ENCODE data around the gene STAT5B. TPM values are rescaled to one million over a fixed set of nuclear protein-coding genes. Genes with fewer than 3 reads are reported as not detected.
A peak's percentile ranks its signal among the peaks of the same experiment; 100 is the strongest.

The STAT5B gene
- total RNA-seq, 1 donor from 2014 or later = 32.8 TPM

- peaks cover 24% of the 10 kb centered on the region for H3K4me1 Mint-ChIP-seq (ENCODE audit: low read depth)
- H3K36me3 Mint-ChIP-seq (ENCODE audit: low read depth) = peaks cover 17% of the 10 kb centered on the region
- DNase-seq (ENCODE audit: low spot score) = peak; percentile 37
- TF ChIP-seq CTCF (IDR thresholded peaks at IDR 0.05) = no peak
- H3K9me3 Mint-ChIP-seq (ENCODE audit: low read depth) = no peaks in the 10 kb centered on the region
- no peak overlapping the region for H3K27ac Mint-ChIP-seq (ENCODE audit: unreplicated experiment)
- no peaks in the 10 kb centered on the region for H3K27me3 Mint-ChIP-seq (ENCODE audit: low read depth)
- no peak overlapping the region for H3K4me3 Mint-ChIP-seq (ENCODE audit: unreplicated experiment)
Observed at GRCh38 chr17:42294469-42295398, 18.5 kb upstream of the STAT5B start.

DNA sequence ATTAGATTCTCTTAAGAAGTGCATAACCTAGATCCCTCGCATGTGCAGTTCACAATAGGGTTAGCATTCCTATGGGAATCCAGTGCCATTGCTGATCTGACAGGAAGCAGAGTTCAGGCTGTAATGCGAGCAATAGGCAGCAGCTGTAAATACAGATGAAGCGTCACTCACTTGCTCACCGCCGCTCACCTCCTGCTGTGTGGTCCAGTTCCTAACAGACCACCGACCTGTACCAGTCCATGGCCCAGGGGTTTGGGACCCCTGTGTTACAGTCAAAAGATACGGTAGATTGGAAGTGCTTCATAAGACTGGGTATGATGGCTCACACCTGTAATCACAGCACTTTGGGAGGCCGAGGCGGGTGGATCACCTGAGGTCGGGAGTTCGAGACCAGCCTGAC lies 14.9 kb upstream of the STAT5B start:
- DNase-seq (ENCODE audit: low spot score) = peak; percentile 54
- TF ChIP-seq CTCF (IDR thresholded peaks at IDR 0.05) = no peak
- Mint-ChIP-seq H3K36me3 (ENCODE audit: low read depth) (peaks cover 11% of the 10 kb centered on the region), H3K4me1 (ENCODE audit: low read depth) (peaks cover 41% of the 10 kb centered on the region), H3K9me3 (ENCODE audit: low read depth) (no peaks in the 10 kb centered on the region), H3K27ac (ENCODE audit: unreplicated experiment) (peak overlapping the region; percentile 77), H3K27me3 (ENCODE audit: low read depth) (no peaks in the 10 kb centered on the region), H3K4me3 (ENCODE audit: unreplicated experiment) (no peak overlapping the region)

DNA sequence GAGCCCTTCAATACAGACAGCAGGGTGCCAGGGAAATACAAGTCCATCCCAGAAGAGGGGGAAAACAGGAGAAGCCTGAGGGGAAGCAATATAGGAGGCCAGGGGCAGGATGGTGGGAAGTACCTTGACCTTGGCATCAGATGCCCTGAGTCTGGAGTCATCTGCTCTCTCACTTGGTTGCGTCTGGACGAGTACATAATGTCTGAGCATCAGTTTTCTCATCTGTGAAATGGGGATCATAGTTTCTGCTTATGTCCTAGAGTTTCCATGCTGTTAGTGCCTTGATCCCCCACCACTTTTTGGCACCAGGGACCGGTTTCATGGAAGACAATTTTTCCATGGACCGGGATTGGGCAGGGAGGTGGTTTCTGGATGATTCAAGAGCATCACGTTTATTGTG lies 14.4 kb upstream of the STAT5B start:
- Mint-ChIP-seq H3K27me3 (ENCODE audit: low read depth) (no peaks in the 10 kb centered on the region), H3K4me1 (ENCODE audit: low read depth) (peaks cover 41% of the 10 kb centered on the region), H3K36me3 (ENCODE audit: low read depth) (peaks cover 7% of the 10 kb centered on the region), H3K4me3 (ENCODE audit: unreplicated experiment) (no peak overlapping the region), H3K27ac (ENCODE audit: unreplicated experiment) (peak overlapping the region; percentile 34), H3K9me3 (ENCODE audit: low read depth) (no peaks in the 10 kb centered on the region)
- DNase-seq (ENCODE audit: low spot score) = peak; percentile 5
- TF ChIP-seq CTCF (IDR thresholded peaks at IDR 0.05) = no peak

DNA sequence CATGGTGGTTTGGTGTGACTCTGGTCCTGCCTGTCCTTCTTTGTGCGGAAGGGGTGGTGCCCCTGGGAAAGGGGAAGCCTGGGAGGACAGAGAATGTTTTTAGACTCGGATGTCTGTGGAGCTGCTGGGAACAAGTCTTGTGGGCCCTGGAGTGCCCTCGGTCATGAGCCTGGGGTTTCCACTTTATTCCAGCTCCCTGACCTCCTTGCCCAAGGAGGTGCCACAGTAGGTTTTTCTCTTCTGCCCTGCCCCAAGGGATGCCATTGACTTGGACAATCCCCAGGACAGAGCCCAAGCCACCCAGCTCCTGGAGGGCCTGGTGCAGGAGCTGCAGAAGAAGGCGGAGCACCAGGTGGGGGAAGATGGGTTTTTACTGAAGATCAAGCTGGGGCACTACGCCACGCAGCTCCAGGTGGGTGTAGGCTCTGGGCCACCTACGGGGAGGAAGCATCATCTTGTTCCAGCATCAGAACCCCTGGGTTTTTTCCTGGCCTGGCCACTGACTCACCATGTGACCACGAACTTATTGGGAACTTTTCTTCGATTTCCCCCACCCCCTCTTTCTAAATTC lies 13.5 kb upstream of the STAT5B start:
- Mint-ChIP-seq H3K27me3 (ENCODE audit: low read depth) (no peaks in the 10 kb centered on the region), H3K4me1 (ENCODE audit: low read depth) (peaks cover 41% of the 10 kb centered on the region), H3K27ac (ENCODE audit: unreplicated experiment) (peak overlapping the region; percentile 78), H3K4me3 (ENCODE audit: unreplicated experiment) (peak overlapping the region; percentile 49), H3K9me3 (ENCODE audit: low read depth) (no peaks in the 10 kb centered on the region), H3K36me3 (ENCODE audit: low read depth) (peaks cover 4% of the 10 kb centered on the region)
- DNase-seq (ENCODE audit: low spot score) = peak; percentile 59
- no peak for TF ChIP-seq CTCF (IDR thresholded peaks at IDR 0.05)

DNA sequence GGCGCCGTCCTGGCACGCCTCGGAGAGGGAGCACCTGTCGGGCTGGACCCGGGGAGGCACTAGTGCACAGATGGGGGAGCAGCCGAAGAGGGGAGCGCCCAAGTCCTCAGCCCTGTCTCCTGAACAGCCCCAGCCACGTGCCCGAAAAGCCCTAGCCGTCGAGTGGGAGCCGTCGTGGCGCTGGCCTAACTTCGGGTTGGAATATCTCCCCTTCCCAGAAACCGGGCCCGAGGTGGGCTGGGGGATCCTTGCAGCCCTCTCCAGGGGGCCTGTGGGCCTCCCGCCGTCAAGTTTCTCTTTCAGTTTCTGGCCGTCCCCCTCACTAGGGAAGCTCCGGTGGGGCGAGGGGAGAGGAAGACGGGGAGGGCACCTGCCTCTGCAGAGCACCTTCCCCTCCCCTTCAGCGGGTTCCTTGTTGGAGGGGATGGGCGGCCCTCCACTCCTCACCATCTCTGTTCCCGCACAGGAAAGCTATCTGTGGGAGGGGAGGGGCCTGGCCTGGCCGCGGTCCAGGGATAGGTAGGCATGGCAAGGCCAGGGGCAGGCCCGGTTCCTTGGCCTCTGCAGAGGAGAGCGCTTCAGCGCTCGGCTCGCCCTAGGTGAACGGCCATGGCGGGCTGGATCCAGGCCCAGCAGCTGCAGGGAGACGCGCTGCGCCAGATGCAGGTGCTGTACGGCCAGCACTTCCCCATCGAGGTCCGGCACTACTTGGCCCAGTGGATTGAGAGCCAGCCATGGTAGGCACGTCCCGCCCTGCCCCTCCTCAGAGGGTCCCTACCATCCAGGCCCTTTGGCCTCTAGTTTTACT lies 12.8 kb upstream of the STAT5B start:
- peak overlapping the region; percentile 78 for H3K27ac Mint-ChIP-seq (ENCODE audit: unreplicated experiment)

More for the DNA sequence above, 12.8 kb upstream of the STAT5B start:
- Mint-ChIP-seq H3K4me3 (ENCODE audit: unreplicated experiment) (peak overlapping the region; percentile 49), H3K36me3 (ENCODE audit: low read depth) (peaks cover 4% of the 10 kb centered on the region), H3K27me3 (ENCODE audit: low read depth) (no peaks in the 10 kb centered on the region), H3K9me3 (ENCODE audit: low read depth) (no peaks in the 10 kb centered on the region), H3K4me1 (ENCODE audit: low read depth) (peaks cover 35% of the 10 kb centered on the region)
- TF ChIP-seq CTCF (IDR thresholded peaks at IDR 0.05) = no peak
- DNase-seq (ENCODE audit: low spot score) = peak; percentile 86
